ENCODE results near the gene FEZ2. TPM values are rescaled to one million over a fixed set of nuclear protein-coding genes. Genes with fewer than 3 reads are reported as not detected.

The FEZ2 gene
- total and polyA plus RNA-seq, 9 of the 15 experiments (the other 6 are each of a cell fraction or from before 2014, with no cell fraction given) = 9.9 to 35.5 (median 20.1) TPM

DNA sequence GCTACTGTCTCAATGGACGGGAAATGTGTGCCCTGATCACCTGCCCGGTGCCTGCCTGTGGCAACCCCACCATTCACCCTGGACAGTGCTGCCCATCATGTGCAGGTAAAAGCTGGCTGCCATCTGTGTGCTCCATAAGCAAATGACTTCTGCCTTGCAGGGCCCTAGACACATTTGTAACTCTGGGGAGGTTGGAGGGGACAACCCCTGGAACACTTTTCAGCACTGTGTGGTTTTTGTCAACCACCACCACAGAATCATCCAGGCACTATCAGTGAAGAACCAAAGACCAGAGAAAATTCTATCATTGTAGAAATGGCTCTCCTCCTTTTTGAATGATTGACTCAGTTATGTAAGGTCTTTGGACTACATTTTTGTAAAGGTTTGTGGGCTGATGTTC, 84.3 kb downstream of the FEZ2 start (continued):
- TF ChIP-seq ZNF507 (tag; conservative IDR thresholded peaks at IDR 0.05) = no peak
- no peak for TF ChIP-seq CREM (IDR thresholded peaks at IDR 0.05; ENCODE audit: low read depth)
- no peak for TF ChIP-seq THAP7 (CRISPR knock-in tag; IDR thresholded peaks at IDR 0.05)
- TF ChIP-seq ARNT (IDR thresholded peaks at IDR 0.05) = no peak
- TF ChIP-seq STAT5A (IDR thresholded peaks at IDR 0.05; ENCODE audit: borderline replicate concordance, low read length) = no peak
- TF ChIP-seq, protein P1, sequence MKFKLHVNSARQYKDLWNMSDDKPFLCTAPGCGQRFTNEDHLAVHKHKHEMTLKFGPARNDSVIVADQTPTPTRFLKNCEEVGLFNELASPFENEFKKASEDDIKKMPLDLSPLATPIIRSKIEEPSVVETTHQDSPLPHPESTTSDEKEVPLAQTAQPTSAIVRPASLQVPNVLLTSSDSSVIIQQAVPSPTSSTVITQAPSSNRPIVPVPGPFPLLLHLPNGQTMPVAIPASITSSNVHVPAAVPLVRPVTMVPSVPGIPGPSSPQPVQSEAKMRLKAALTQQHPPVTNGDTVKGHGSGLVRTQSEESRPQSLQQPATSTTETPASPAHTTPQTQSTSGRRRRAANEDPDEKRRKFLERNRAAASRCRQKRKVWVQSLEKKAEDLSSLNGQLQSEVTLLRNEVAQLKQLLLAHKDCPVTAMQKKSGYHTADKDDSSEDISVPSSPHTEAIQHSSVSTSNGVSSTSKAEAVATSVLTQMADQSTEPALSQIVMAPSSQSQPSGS (CRISPR knock-in tag; IDR thresholded peaks at IDR 0.05) = no peak
- no peak for TF ChIP-seq XRCC5 (IDR thresholded peaks at IDR 0.05; ENCODE audit: low read depth, low read length)

DNA sequence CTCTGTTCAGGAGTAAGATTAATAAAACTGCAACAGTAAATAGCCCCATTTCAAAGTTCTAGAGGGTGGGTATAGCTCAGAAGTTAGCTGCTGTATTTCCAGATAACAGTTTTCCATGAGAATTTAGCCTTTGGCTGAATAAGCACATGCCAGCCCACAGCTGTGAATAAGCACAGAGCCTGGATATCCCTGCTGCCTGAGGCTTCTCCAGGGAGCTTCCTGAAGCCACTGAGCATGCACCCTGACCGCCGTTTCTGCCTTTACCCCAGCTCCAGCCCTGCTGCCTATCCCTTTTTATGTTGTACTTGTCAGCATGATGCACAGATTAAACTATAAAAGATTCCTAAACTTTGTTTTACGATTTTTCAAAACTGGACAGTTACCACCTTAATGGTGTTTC, 85.3 kb downstream of the FEZ2 start:
- Histone ChIP-seq H3K4me3 (no peak overlapping the region), H3K9ac (ENCODE audit: insufficient read depth in 1 of 2, low read depth in 2 of 2, low read length in 2 of 2) (peak overlapping the region in 1 of 2 experiments; percentile 1; a peak in 1 of 4 replicates), H3K4me1 (replicated peaks in 1 of 2; ENCODE audit: control insufficient read depth in 2 of 2, insufficient read depth in 2 of 2, low read length in 2 of 2) (peaks cover 0 to 15% of the 10 kb centered on the region in 2 experiments; a peak in 3 of 5 replicates), H3K4me2 (ENCODE audit: insufficient read depth, low read length) (no peak overlapping the region), H3K27me3 (ENCODE audit: control insufficient read depth in 2 of 2, insufficient read depth in 2 of 2, low read length in 2 of 2) (peaks cover 0 to 5% of the 10 kb centered on the region in 2 experiments; a peak in 1 of 5 replicates), H3K27ac (ENCODE audit: extremely low read depth, low read depth, low read length) (no peak overlapping the region), H2AFZ (ENCODE audit: low read depth, low read length) (peak overlapping the region; percentile 16; the same call in 1 of the 2 replicates), H3K36me3 (ENCODE audit: control insufficient read depth, insufficient read depth, low read length) (no peaks in the 10 kb centered on the region), H3K9me3 (replicated peaks; ENCODE audit: control insufficient read depth, insufficient read depth, low read depth, low read length) (no peaks in the 10 kb centered on the region), H3K79me2 (ENCODE audit: control insufficient read depth, insufficient read depth, low read length) (no peaks in the 10 kb centered on the region), H3K9me1 (ENCODE audit: control insufficient read depth, insufficient read depth, low read length) (no peaks in the 10 kb centered on the region), H4K20me1 (replicated peaks; ENCODE audit: control insufficient read depth, insufficient read depth, low read length) (0 out of 2 replicates have a peak, but pooled peaks cover 2% of the 10 kb centered on the region)
- POLR2A ChIA-PET = interaction anchor here (0.8 to 1.5 kb wide), 4 partner anchors 9 to 21 kb away, joined by 3 to 11 read pairs (median 3); no protein-coding TSS in a partner anchor
- BruUV-seq (replicated peaks) = no TSS peak
- intact Hi-C loops (cut with micrococcal nuclease) (no loop called here), in situ Hi-C loops (cut with MboI) (no loop called here)
- CTCF ChIA-PET (ENCODE audit: low intra/inter-chr PET ratio) = interaction anchor here (0.5 kb wide), 1 partner anchor 195 kb away, joined by 4 read pairs; no protein-coding TSS in a partner anchor
- WGBS (ENCODE audit: insufficient coverage, low coverage, missing lambda C conversion rate) = 6% methylated on average over 3 of the region's 3 CpGs
- DNase-seq (ENCODE audit: extremely low read depth in 1 of 4, low spot score in 3 of 4) (peak in 1 of 4 experiments; percentile 6), ATAC-seq (peak; percentile 50), FAIRE-seq (no peak)
- no peak for TF ChIP-seq SRSF9 (IDR thresholded peaks at IDR 0.05; ENCODE audit: borderline replicate concordance, low read depth, low read length)
- TF ChIP-seq POLR2B (IDR thresholded peaks at IDR 0.05; ENCODE audit: low read depth, partially characterized antibody) = no peak
- no peak for TF ChIP-seq SMARCB1 (IDR thresholded peaks at IDR 0.05; ENCODE audit: insufficient read length, low read depth)
- TF ChIP-seq NFIC (IDR thresholded peaks at IDR 0.05) = no peak
- no peak for TF ChIP-seq POLR3G (IDR thresholded peaks at IDR 0.05; ENCODE audit: extremely low read depth, insufficient read length, insufficient replicate concordance)
- TF ChIP-seq TSC22D4 (tag; IDR thresholded peaks at IDR 0.05) = no peak
- TF ChIP-seq TAF1 (IDR thresholded peaks at IDR 0.05; ENCODE audit: control insufficient read depth, extremely low read depth, insufficient read depth, low read length, severe bottlenecking) = no peak
- TF ChIP-seq, protein P2, sequence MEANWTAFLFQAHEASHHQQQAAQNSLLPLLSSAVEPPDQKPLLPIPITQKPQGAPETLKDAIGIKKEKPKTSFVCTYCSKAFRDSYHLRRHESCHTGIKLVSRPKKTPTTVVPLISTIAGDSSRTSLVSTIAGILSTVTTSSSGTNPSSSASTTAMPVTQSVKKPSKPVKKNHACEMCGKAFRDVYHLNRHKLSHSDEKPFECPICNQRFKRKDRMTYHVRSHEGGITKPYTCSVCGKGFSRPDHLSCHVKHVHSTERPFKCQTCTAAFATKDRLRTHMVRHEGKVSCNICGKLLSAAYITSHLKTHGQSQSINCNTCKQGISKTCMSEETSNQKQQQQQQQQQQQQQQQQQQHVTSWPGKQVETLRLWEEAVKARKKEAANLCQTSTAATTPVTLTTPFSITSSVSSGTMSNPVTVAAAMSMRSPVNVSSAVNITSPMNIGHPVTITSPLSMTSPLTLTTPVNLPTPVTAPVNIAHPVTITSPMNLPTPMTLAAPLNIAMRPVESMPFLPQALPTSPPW (CRISPR knock-in tag; IDR thresholded peaks at IDR 0.05) = no peak
- no peak for TF ChIP-seq RHOXF2B (CRISPR knock-in tag; conservative IDR thresholded peaks at IDR 0.05)
- no peak for TF ChIP-seq SAFB (IDR thresholded peaks at IDR 0.05; ENCODE audit: borderline replicate concordance, low read depth, low read length)
- TF ChIP-seq, protein P3, sequence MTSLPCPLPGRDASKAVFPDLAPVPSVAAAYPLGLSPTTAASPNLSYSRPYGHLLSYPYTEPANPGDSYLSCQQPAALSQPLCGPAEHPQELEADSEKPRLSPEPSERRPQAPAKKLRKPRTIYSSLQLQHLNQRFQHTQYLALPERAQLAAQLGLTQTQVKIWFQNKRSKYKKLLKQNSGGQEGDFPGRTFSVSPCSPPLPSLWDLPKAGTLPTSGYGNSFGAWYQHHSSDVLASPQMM (CRISPR knock-in tag; IDR thresholded peaks at IDR 0.05) = no peak
- no peak for TF ChIP-seq SNIP1 (IDR thresholded peaks at IDR 0.05; ENCODE audit: low read depth)

Data from K562 (cell line).